ENCODE data around the gene LIPA.

The LIPA gene

GRCh38 chr10:89238956-89239644, 12.5 kb downstream of the LIPA start:
- Histone ChIP-seq H2AFZ (ENCODE audit: low read length) (no peak overlapping the region), H3K27me3 (ENCODE audit: insufficient read depth, low read length, poor library complexity, severe bottlenecking) (no peaks in the 10 kb centered on the region), H3K4me1 (ENCODE audit: insufficient read depth, low read length, poor library complexity, severe bottlenecking) (peaks cover 28% of the 10 kb centered on the region), H3K9ac (ENCODE audit: low read depth, low read length, poor library complexity, severe bottlenecking) (no peak overlapping the region), H3K9me2 (replicated peaks; ENCODE audit: low read depth, low read length) (no peaks in the 10 kb centered on the region), H3K4me2 (ENCODE audit: low read depth, low read length, poor library complexity, severe bottlenecking) (no peak overlapping the region), H3K9me3 (ENCODE audit: insufficient read depth, low read depth, low read length) (no peaks in the 10 kb centered on the region), H4K20me1 (ENCODE audit: insufficient read depth, low read length, poor library complexity, severe bottlenecking) (no peaks in the 10 kb centered on the region), H3K36me3 (ENCODE audit: insufficient read depth, low read length) (no peaks in the 10 kb centered on the region), H3K79me2 (ENCODE audit: insufficient read depth, low read length) (no peaks in the 10 kb centered on the region), H3K4me3 (ENCODE audit: low read length, poor library complexity, severe bottlenecking) (no peak overlapping the region), H3F3A (ENCODE audit: low read depth) (no peaks in the 10 kb centered on the region)
- TF ChIP-seq CTCF (conservative IDR thresholded peaks at IDR 0.05; ENCODE audit: low read length) (no peak), EZH2phosphoT487 (IDR thresholded peaks at IDR 0.05; ENCODE audit: borderline replicate concordance) (no peak)

- H3K27me3 ChIP-seq (ENCODE audit: insufficient read depth, low read length, poor library complexity, severe bottlenecking) = no peaks in the 10 kb centered on the region
- no peak overlapping the region for H2AFZ ChIP-seq (ENCODE audit: low read length)
- no peaks in the 10 kb centered on the region for H3K9me2 ChIP-seq (replicated peaks; ENCODE audit: low read depth, low read length)
- H3K4me2 ChIP-seq (ENCODE audit: low read depth, low read length, poor library complexity, severe bottlenecking) = no peak overlapping the region
- no peaks in the 10 kb centered on the region for H4K20me1 ChIP-seq (ENCODE audit: insufficient read depth, low read length, poor library complexity, severe bottlenecking)
- no peak overlapping the region for H3K4me3 ChIP-seq (ENCODE audit: low read length, poor library complexity, severe bottlenecking)
- H3F3A ChIP-seq (ENCODE audit: low read depth) = no peaks in the 10 kb centered on the region
- H3K36me3 ChIP-seq (ENCODE audit: insufficient read depth, low read length) = no peaks in the 10 kb centered on the region
- H3K4me1 ChIP-seq (ENCODE audit: insufficient read depth, low read length, poor library complexity, severe bottlenecking) = peaks cover 25% of the 10 kb centered on the region
- H3K9ac ChIP-seq (ENCODE audit: low read depth, low read length, poor library complexity, severe bottlenecking) = no peak overlapping the region
- H3K79me2 ChIP-seq (ENCODE audit: insufficient read depth, low read length) = no peaks in the 10 kb centered on the region
- TF ChIP-seq CTCF (conservative IDR thresholded peaks at IDR 0.05; ENCODE audit: low read length) (no peak), EZH2phosphoT487 (IDR thresholded peaks at IDR 0.05; ENCODE audit: borderline replicate concordance) (no peak)
- H3K9me3 ChIP-seq (ENCODE audit: insufficient read depth, low read depth, low read length) = no peaks in the 10 kb centered on the region
Measured at GRCh38 chr10:89237849-89238248, 13.7 kb downstream of the LIPA start.

GRCh38 chr10:89236226-89236797, 15.3 kb downstream of the LIPA start:
- Histone ChIP-seq H4K20me1 (ENCODE audit: insufficient read depth, low read length, poor library complexity, severe bottlenecking) (no peaks in the 10 kb centered on the region), H3K79me2 (ENCODE audit: insufficient read depth, low read length) (no peaks in the 10 kb centered on the region), H3K4me2 (ENCODE audit: low read depth, low read length, poor library complexity, severe bottlenecking) (no peak overlapping the region)

More at GRCh38 chr10:89236226-89236797, 15.3 kb downstream of the LIPA start:
- Histone ChIP-seq H3K4me1 (ENCODE audit: insufficient read depth, low read length, poor library complexity, severe bottlenecking) (peaks cover 11% of the 10 kb centered on the region), H3K36me3 (ENCODE audit: insufficient read depth, low read length) (no peaks in the 10 kb centered on the region), H3K9ac (ENCODE audit: low read depth, low read length, poor library complexity, severe bottlenecking) (no peak overlapping the region), H3K9me3 (ENCODE audit: insufficient read depth, low read depth, low read length) (no peaks in the 10 kb centered on the region), H3F3A (ENCODE audit: low read depth) (no peaks in the 10 kb centered on the region), H3K4me3 (ENCODE audit: low read length, poor library complexity, severe bottlenecking) (no peak overlapping the region), H3K9me2 (replicated peaks; ENCODE audit: low read depth, low read length) (no peaks in the 10 kb centered on the region), H3K27me3 (ENCODE audit: insufficient read depth, low read length, poor library complexity, severe bottlenecking) (no peaks in the 10 kb centered on the region), H2AFZ (ENCODE audit: low read length) (no peak overlapping the region)
- no peak for TF ChIP-seq EZH2phosphoT487 (IDR thresholded peaks at IDR 0.05; ENCODE audit: borderline replicate concordance)
- TF ChIP-seq CTCF (conservative IDR thresholded peaks at IDR 0.05; ENCODE audit: low read length) = no peak

Data from Loucy (cell line).